Cardiac fibroblast (primary cell): ENCODE results near the gene UMAD1.

ENCODE experiments used
- DNase-seq, 2 donors: peaks; one replicate each; pipeline versions ENCODE4 v3.0.0 to v3.0.0-alpha.2; 2010; ENCODE audit warnings: low read depth in 2 of 2
- H3K4me3 ChIP-seq, 2 donors: replicated peaks in 1 of 2; 1 replicate in 1 of 2; 2 replicates in 1 of 2; pipeline ENCODE4 v1.5.1; 2011; ENCODE audit warnings: low read depth in 2 of 2, low read length in 2 of 2, mild to moderate bottlenecking in 2 of 2, moderate library complexity in 1 of 2
- CTCF ChIP-seq: IDR thresholded peaks from one replicate; pipeline ENCODE4 v1.5.1; 2011; ENCODE audit warnings: low read depth, mild to moderate bottlenecking, low read length, inconsistent platforms

The UMAD1 gene

GRCh38 chr7:7613210-7613609, 27.3 kb upstream of the UMAD1 start:
- DNase-seq: no peak
- TF ChIP-seq CTCF: no peak
- no peak overlapping the region for H3K4me3 ChIP-seq

- no peak overlapping the region for H3K4me3 ChIP-seq
- no peak for TF ChIP-seq CTCF
- no peak for DNase-seq
Observed at GRCh38 chr7:7614018-7614741, 26.4 kb upstream of the UMAD1 start.

GRCh38 chr7:7617550-7617949, 23.0 kb upstream of the UMAD1 start:
- TF ChIP-seq CTCF: no peak
- no peak for DNase-seq
- no peak overlapping the region for H3K4me3 ChIP-seq

- H3K4me3 ChIP-seq: no peak overlapping the region
- no peak for DNase-seq
- no peak for TF ChIP-seq CTCF
Observed at GRCh38 chr7:7618410-7618809, 22.1 kb upstream of the UMAD1 start.

- no peak for DNase-seq
- no peak overlapping the region for H3K4me3 ChIP-seq
- TF ChIP-seq CTCF: no peak
Observed at GRCh38 chr7:7620236-7620635, 20.3 kb upstream of the UMAD1 start.

GRCh38 chr7:7620644-7621210, 19.8 kb upstream of the UMAD1 start:
- no peak for TF ChIP-seq CTCF
- no peak overlapping the region for H3K4me3 ChIP-seq
- DNase-seq: no peak
